GM18498 (cell line): ENCODE measurements around the gene CLIC3.
"Not testable (repeated sequence)": the region's sequence is repeated elsewhere in the genome, so short reads cannot be mapped to it uniquely, and the experiment has no call there.

Experiments used
- ATAC-seq: cut with Tn5 transposase; IDR thresholded peaks from one replicate; pipeline ENCODE4 v1.9.1; 2021; ENCODE audit warnings: mild to moderate bottlenecking, moderate library complexity; ENCODE audit not compliant: unreplicated experiment

The CLIC3 gene

GRCh38 chr9:137004285-137004684, 7.9 kb upstream of the CLIC3 start:
- not testable (repeated sequence) for ATAC-seq

- no peak for ATAC-seq
Observed at GRCh38 chr9:137002646-137003041, 6.3 kb upstream of the CLIC3 start.

- ATAC-seq: no peak
Observed at GRCh38 chr9:137001857-137002645, 5.7 kb upstream of the CLIC3 start.

- peak; percentile 76 for ATAC-seq
Observed at GRCh38 chr9:137000177-137000930, 4.0 kb upstream of the CLIC3 start.

- no peak for ATAC-seq
Observed at GRCh38 chr9:136997830-136998234, 1.5 kb upstream of the CLIC3 start.

- no peak for ATAC-seq
Observed at GRCh38 chr9:136997371-136997770, 1.0 kb upstream of the CLIC3 start.

- no peak for ATAC-seq
Observed at GRCh38 chr9:136995772-136996311, 526 bp downstream of the CLIC3 start.

- ATAC-seq: no peak
Observed at GRCh38 chr9:136995362-136995761, 1.0 kb downstream of the CLIC3 start.

GRCh38 chr9:136994888-136995230, 1.5 kb downstream of the CLIC3 start:
- ATAC-seq: no peak

- ATAC-seq: no peak
Observed at GRCh38 chr9:136994180-136994887, 2.0 kb downstream of the CLIC3 start.

GRCh38 chr9:136992819-136993369, 3.5 kb downstream of the CLIC3 start:
- no peak for ATAC-seq

GRCh38 chr9:136991993-136992818, 4.2 kb downstream of the CLIC3 start, which contains the start of gene PAXX:
Gene PAXX (plus strand): TSS chr9:136992422. CDS start chr9:136992444, 22 bp downstream.
- ATAC-seq: peak; percentile 86

- ATAC-seq: no peak
Observed at GRCh38 chr9:136990242-136990911, 6.0 kb downstream of the CLIC3 start.

- no peak for ATAC-seq
Observed at GRCh38 chr9:136988872-136989271, 7.5 kb downstream of the CLIC3 start.

- ATAC-seq: no peak
Observed at GRCh38 chr9:136985853-136986252, 10.5 kb downstream of the CLIC3 start.

- no peak for ATAC-seq
Observed at GRCh38 chr9:136985027-136985602, 11.3 kb downstream of the CLIC3 start.

GRCh38 chr9:136984464-136985026, 11.8 kb downstream of the CLIC3 start:
- ATAC-seq: no peak

GRCh38 chr9:136983656-136984314, 12.6 kb downstream of the CLIC3 start:
- ATAC-seq: no peak
